Stimulated activated naive CD8-positive, alpha-beta T cell treated with anti-CD3 and anti-CD28 coated beads, Interleukin-15, Interleukin-2, amounts not matched to agents 100 ng/mL and 50 ng/mL, for 24 hours (primary cell): Measurements from ENCODE around the gene REL.
A peak's percentile ranks its signal among the peaks of the same experiment; 100 is the strongest.
"Not testable (repeated sequence)": the region's sequence is repeated elsewhere in the genome, so short reads cannot be mapped to it uniquely, and the experiment has no call there.

Source experiments
- H3K27ac Mint-ChIP-seq: one replicate; pipeline ENCODE4 v1.8.0; 2021; ENCODE audit warnings: mild to moderate bottlenecking, mixed read lengths
- H3K27me3 Mint-ChIP-seq: one replicate; pipeline ENCODE4 v1.8.0; 2021; ENCODE audit warnings: mixed read lengths
- H3K36me3 Mint-ChIP-seq: one replicate; pipeline ENCODE4 v1.8.0; 2021; ENCODE audit warnings: low read depth, mixed read lengths
- H3K4me1 Mint-ChIP-seq: one replicate; pipeline ENCODE4 v1.8.0; 2021; ENCODE audit warnings: low read depth, mixed read lengths
- H3K4me3 Mint-ChIP-seq: one replicate; pipeline ENCODE4 v1.8.0; 2021; ENCODE audit warnings: mild to moderate bottlenecking, mixed read lengths
- H3K9me3 Mint-ChIP-seq: one replicate; pipeline ENCODE4 v1.8.0; 2021; ENCODE audit warnings: mixed read lengths

The REL gene

DNA sequence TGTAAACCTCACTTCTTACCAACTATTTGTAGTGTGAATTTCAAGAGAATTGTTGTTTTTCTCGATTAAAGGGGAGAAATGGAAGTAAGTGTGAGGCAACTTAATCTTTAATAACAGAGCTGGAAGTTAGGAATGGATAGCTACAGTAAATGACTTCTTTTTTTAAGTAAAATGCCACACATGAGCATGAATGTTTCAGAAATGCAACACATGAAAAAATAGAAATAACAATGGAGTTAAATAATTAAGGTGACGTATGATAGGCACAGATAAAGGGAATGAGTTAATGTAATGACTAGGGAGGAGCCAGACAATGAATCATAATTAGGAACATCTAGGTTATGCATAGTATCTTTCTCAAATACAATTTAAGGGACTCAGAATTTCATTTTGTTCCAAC is 3.4 kb downstream of the REL start:
- Mint-ChIP-seq H3K9me3 (no peaks in the 10 kb centered on the region), H3K27me3 (no peaks in the 10 kb centered on the region), H3K4me1 (peaks cover 54% of the 10 kb centered on the region), H3K36me3 (peaks cover 66% of the 10 kb centered on the region), H3K4me3 (peak overlapping the region; percentile 97), H3K27ac (peak overlapping the region; percentile 85)

DNA sequence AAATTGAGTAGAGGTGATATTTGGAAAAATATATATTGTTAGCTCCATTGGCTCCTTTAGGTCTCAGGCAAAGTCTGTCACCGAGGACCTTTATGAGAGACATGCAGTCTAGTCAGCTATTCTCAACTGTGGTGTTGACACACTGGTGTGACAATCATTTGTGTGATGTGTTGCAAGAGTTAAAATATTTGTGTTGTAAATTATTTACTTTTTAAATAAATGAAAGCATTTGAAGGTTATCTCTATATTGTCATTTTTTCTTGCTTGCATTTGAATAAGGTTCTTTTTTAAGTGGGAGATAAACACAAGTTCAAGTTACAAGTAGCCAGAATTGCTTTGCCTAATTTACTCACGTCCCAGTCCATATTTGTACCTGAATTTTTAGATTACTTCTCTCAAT is 4.3 kb downstream of the REL start:
- H3K4me3 Mint-ChIP-seq = peak overlapping the region; percentile 97
- H3K36me3 Mint-ChIP-seq = peaks cover 75% of the 10 kb centered on the region
- peaks cover 54% of the 10 kb centered on the region for H3K4me1 Mint-ChIP-seq
- H3K27me3 Mint-ChIP-seq = no peaks in the 10 kb centered on the region
- peak overlapping the region; percentile 61 for H3K27ac Mint-ChIP-seq
- no peaks in the 10 kb centered on the region for H3K9me3 Mint-ChIP-seq

- no peaks in the 10 kb centered on the region for H3K27me3 Mint-ChIP-seq
- H3K36me3 Mint-ChIP-seq = peaks cover 81% of the 10 kb centered on the region
- peaks cover 65% of the 10 kb centered on the region for H3K4me1 Mint-ChIP-seq
- H3K9me3 Mint-ChIP-seq = no peaks in the 10 kb centered on the region
- peak overlapping the region; percentile 97 for H3K4me3 Mint-ChIP-seq
- H3K27ac Mint-ChIP-seq = peak overlapping the region; percentile 63
Observed at GRCh38 chr2:60886991-60887390, 5.6 kb downstream of the REL start.

DNA sequence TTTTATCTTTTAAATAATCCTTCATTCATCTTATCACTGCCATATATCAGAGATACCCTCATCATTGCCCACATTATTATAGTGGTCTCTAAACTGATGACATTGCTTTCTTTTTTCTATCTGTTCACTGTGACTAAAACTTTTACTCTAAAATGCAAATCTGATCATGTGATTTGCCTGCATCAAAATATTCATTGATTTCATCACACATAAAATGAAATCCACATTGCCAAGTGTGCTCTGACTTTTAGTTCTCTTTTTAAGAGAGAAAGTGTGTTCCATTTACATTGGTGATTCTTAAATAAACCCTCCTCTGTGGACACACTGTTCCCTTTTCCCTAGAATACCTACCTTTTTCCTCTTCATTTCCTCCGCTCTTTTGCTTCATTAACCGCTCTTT is 7.5 kb downstream of the REL start:
- Mint-ChIP-seq H3K36me3 (peaks cover 83% of the 10 kb centered on the region), H3K27ac (peak overlapping the region; percentile 82), H3K27me3 (no peaks in the 10 kb centered on the region), H3K4me1 (peaks cover 75% of the 10 kb centered on the region), H3K4me3 (peak overlapping the region; percentile 72), H3K9me3 (no peaks in the 10 kb centered on the region)

DNA sequence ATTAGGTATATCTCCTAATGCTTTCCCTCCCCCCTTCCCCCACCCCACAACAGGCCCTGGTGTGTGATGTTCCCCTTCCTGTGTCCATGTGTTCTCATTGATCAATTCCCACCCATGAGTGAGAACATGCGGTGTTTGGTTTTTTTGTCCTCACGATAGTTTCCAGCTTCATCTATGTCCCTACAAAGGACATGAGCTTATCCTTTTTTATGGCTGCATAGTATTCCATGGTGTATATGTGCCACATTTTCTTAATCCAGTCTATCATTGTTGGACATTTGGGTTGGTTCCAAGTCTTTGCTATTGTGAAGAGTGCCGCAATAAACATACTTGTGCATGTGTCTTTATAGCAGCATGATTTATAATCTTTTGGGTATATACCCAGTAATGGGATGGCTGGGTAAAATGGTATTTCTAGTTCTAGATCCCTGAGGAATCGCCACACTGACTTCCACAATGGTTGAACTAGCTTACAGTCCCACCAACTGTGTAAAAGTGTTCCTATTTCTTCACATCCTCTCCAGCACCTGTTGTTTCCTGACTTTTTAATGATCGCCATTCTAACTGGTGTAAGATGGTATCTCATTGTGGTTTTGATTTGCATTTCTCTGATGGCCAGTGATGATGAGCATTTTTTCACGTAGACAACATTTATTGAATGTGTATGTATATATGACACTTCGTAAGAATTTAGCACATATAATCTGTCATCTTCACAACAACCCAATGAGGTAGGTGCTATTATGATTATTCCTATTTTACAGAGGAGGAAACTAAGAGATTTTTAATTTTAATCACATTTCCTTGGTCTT is 8.4 kb downstream of the REL start:
- H3K27ac Mint-ChIP-seq = peak overlapping the region; percentile 92
- H3K36me3 Mint-ChIP-seq = peaks cover 85% of the 10 kb centered on the region
- not testable (repeated sequence) for H3K27me3 Mint-ChIP-seq, H3K9me3 Mint-ChIP-seq
- peaks cover 81% of the 10 kb centered on the region for H3K4me1 Mint-ChIP-seq
- peak overlapping the region; percentile 79 for H3K4me3 Mint-ChIP-seq

DNA sequence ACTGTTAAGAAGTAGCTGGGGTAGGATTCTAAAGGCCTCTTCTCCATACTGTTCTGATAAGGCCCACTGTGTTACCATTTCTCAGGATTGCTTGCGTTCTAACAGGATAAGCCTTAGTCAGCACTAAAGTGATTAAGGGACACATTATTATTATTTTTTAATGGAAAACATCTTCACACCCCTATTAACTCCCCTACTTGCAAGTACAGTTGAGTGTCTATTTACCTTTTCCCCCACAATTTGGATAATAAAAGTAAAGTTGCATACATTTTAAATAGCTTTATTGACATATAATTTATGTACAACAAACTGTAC is 9.0 kb downstream of the REL start:
- Mint-ChIP-seq H3K36me3 (peaks cover 83% of the 10 kb centered on the region), H3K27me3 (no peaks in the 10 kb centered on the region), H3K27ac (peak overlapping the region; percentile 92), H3K4me1 (peaks cover 78% of the 10 kb centered on the region), H3K4me3 (peak overlapping the region; percentile 79), H3K9me3 (no peaks in the 10 kb centered on the region)

GRCh38 chr2:60891180-60891579 is 9.8 kb downstream of the REL start:
- Mint-ChIP-seq H3K4me3 (peak overlapping the region; percentile 79), H3K9me3 (no peaks in the 10 kb centered on the region), H3K27ac (peak overlapping the region; percentile 90), H3K36me3 (peaks cover 79% of the 10 kb centered on the region), H3K4me1 (peaks cover 75% of the 10 kb centered on the region), H3K27me3 (no peaks in the 10 kb centered on the region)

DNA sequence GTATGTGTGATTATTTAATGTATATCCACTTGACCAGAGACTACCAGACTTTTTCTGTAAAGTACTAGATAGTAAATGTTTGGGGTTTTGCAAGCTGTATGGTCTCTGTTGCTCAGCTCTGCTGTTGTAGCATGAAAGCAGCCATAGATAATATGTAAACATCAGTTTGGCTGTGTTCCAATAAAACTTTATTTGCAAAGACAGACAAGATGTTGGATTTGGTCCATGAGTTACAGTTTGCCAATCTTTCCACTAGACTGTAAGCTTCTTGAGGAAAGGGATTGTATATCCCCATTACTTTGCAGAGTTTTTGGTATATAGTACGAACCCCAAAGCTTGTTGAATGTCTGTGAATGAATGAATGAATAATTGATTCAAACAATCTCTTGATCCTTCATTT is 17.2 kb downstream of the REL start:
- H3K27me3 Mint-ChIP-seq = no peaks in the 10 kb centered on the region
- H3K4me1 Mint-ChIP-seq = peaks cover 79% of the 10 kb centered on the region
- H3K36me3 Mint-ChIP-seq = peaks cover 88% of the 10 kb centered on the region
- no peaks in the 10 kb centered on the region for H3K9me3 Mint-ChIP-seq
- H3K4me3 Mint-ChIP-seq = peak overlapping the region; percentile 59
- peak overlapping the region; percentile 97 for H3K27ac Mint-ChIP-seq

GRCh38 chr2:60899230-60899891 is 18.0 kb downstream of the REL start:
- H3K4me1 Mint-ChIP-seq = peaks cover 71% of the 10 kb centered on the region
- peak overlapping the region; percentile 71 for H3K4me3 Mint-ChIP-seq
- no peaks in the 10 kb centered on the region for H3K27me3 Mint-ChIP-seq
- peak overlapping the region; percentile 97 for H3K27ac Mint-ChIP-seq
- no peaks in the 10 kb centered on the region for H3K9me3 Mint-ChIP-seq
- H3K36me3 Mint-ChIP-seq = peaks cover 84% of the 10 kb centered on the region

GRCh38 chr2:60899892-60900249 is 18.5 kb downstream of the REL start:
- Mint-ChIP-seq H3K36me3 (peaks cover 84% of the 10 kb centered on the region), H3K4me3 (peak overlapping the region; percentile 71), H3K27ac (peak overlapping the region; percentile 97), H3K27me3 (no peaks in the 10 kb centered on the region), H3K4me1 (peaks cover 72% of the 10 kb centered on the region), H3K9me3 (no peaks in the 10 kb centered on the region)

DNA sequence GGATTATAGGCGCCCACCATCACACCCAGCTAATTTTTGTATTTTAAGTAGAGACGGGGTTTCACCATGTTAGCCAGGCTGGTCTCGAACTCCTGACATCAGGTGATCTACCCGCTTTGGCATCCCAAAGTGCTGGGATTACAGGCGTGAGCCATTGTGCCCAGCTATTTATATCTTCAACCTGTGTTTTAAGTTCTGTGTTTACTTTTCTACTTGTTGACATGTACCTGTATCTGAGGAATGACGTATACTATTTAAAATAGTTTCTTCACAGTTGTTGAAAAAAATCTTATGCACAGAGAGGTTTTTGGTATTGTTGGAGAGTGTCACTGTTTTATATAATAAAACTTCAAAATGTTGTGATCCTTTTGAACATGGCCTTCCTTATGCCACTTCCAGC is 19.9 kb downstream of the REL start:
- Mint-ChIP-seq H3K4me1 (peaks cover 80% of the 10 kb centered on the region), H3K27ac (peak overlapping the region; percentile 11), H3K36me3 (peaks cover 89% of the 10 kb centered on the region)
- not testable (repeated sequence) for H3K27me3 Mint-ChIP-seq, H3K9me3 Mint-ChIP-seq, H3K4me3 Mint-ChIP-seq

DNA sequence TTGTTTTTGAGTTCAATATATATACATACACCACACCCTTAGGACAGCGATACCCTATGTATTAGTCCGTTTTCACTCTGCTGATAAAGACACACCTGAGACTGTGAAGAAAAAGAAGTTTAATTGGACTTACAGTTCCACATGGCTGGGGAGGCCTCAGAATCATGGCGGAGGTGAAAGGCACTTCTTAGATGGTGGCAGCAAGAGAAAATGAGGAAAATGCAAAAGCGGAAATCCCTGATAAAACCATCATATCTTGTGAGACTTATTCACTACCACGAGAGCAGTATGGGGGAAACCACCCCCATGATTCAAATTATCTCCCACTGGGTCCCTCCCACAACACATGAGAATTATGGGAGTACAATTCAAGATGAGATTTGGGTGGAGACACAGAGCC is 24.5 kb downstream of the REL start:
- H3K36me3 Mint-ChIP-seq = peaks cover 78% of the 10 kb centered on the region
- H3K9me3 Mint-ChIP-seq, H3K27me3 Mint-ChIP-seq: not testable (repeated sequence)

GRCh38 chr2:60906395-60906794 is 25.0 kb downstream of the REL start:
- Mint-ChIP-seq H3K4me3 (no peak overlapping the region), H3K4me1 (peaks cover 54% of the 10 kb centered on the region), H3K36me3 (peaks cover 79% of the 10 kb centered on the region), H3K9me3 (no peaks in the 10 kb centered on the region), H3K27ac (peak overlapping the region; percentile 92), H3K27me3 (no peaks in the 10 kb centered on the region)

More for the DNA sequence above, 24.5 kb downstream of the REL start:
- peak overlapping the region; percentile 22 for H3K4me3 Mint-ChIP-seq
- peaks cover 52% of the 10 kb centered on the region for H3K4me1 Mint-ChIP-seq
- H3K27ac Mint-ChIP-seq = peak overlapping the region; percentile 92

GRCh38 chr2:60907329-60907728 is 26.0 kb downstream of the REL start:
- Mint-ChIP-seq H3K27ac (no peak overlapping the region), H3K4me1 (peaks cover 51% of the 10 kb centered on the region), H3K27me3 (no peaks in the 10 kb centered on the region), H3K9me3 (no peaks in the 10 kb centered on the region), H3K36me3 (peaks cover 76% of the 10 kb centered on the region), H3K4me3 (no peak overlapping the region)

- peaks cover 11% of the 10 kb centered on the region for H3K9me3 Mint-ChIP-seq
- H3K27ac Mint-ChIP-seq = peak overlapping the region; percentile 78
- H3K4me3 Mint-ChIP-seq = no peak overlapping the region
- H3K27me3 Mint-ChIP-seq = no peaks in the 10 kb centered on the region
- H3K4me1 Mint-ChIP-seq = peaks cover 20% of the 10 kb centered on the region
- peaks cover 71% of the 10 kb centered on the region for H3K36me3 Mint-ChIP-seq
Observed at GRCh38 chr2:60925994-60926740, 44.8 kb downstream of the REL start.
